HG03558 (cell line): ENCODE results near the gene TTC23.

Experiments
- ATAC-seq: cut with Tn5 transposase; IDR thresholded peaks from one replicate; pipeline ENCODE4 v1.9.1; 2021; ENCODE audit warnings: moderate number of reproducible peaks; ENCODE audit not compliant: unreplicated experiment; ENCODE audit errors: extremely low read depth

TTC23 gene, protein sequence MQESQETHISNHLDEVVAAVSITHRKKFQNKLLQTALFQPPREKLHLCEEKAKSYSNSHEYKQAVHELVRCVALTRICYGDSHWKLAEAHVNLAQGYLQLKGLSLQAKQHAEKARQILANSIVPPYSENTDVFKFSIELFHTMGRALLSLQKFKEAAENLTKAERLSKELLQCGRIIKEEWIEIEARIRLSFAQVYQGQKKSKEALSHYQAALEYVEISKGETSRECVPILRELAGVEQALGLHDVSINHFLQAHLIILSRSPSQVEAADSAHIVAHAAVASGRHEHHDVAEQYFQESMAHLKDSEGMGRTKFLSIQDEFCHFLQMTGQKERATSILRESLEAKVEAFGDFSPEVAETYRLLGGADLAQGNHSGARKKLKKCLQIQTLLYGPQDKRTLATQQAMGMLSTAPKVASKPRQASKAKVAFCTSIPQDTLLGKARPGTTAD

GRCh38 chr15:99249270-99249841 lies at the start of gene TTC23:
Gene TTC23 (minus strand): TSS chr15:99249581. CDS start chr15:99228712, 20,869 bp downstream.
- ATAC-seq: no peak

- no peak for ATAC-seq
These were observed 47.0 kb upstream of the TTC23 start for GRCh38 chr15:99296386-99296785.

- ATAC-seq: no peak
These were observed 46.5 kb upstream of the TTC23 start for GRCh38 chr15:99295840-99296239.

DNA sequence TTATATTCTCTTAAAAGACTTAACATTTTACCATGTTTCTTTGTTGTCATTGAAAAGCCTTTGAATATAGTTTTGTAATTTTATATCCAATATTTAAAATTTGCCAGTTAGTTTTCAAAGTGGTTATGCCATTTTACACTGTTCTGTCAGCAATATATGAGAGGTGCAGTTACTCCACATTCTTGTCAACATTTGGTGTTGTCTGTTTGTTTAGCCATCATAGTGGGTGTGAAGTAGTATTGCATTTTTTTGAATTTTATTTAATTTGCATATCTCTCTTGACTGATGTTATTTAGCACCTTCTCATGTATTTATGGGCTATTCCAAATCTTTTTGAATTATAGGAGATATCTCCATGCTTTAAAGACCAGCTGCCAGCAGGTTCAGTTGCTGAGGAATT lies 42.3 kb upstream of the TTC23 start:
- no peak for ATAC-seq

DNA sequence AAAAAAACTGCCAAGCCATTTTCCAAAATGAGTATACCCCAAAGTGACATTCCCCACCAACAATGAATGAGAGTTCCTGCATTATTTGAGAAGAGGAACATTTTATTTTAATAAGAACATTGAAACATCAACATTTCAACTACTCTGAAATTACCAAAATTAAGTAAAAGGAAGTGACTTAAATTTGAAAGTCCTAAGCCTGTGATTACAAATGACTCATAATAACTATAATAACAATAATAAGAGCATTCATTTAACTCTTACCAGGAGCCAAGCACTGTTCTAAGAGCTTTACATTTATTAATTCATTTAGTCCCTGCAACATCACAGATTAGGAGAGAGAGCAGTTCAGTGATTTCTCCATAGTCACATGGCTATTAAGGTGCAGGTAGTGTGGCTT lies 34.3 kb upstream of the TTC23 start:
- ATAC-seq: no peak

- no peak for ATAC-seq
These were observed 33.2 kb upstream of the TTC23 start for GRCh38 chr15:99282586-99282985.

DNA sequence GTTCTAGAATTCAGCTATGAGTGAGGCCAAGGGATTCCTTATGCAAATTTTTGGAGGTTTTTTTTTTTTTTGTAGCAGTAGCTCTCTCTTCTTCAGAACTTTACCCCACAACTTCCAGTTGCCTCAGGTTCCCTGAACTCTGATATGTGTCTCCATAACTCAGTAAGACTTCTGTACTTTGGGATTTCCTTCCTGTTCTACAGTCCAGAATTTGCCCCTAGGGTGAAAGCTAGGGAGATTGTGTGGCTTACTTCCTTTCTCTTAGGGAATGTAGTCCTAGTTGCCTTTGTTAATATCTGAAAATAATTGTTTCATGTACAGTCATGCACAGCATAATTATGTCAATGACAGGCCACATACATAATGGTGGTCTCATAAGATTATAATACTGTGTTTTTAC lies 32.7 kb upstream of the TTC23 start:
- no peak for ATAC-seq

DNA sequence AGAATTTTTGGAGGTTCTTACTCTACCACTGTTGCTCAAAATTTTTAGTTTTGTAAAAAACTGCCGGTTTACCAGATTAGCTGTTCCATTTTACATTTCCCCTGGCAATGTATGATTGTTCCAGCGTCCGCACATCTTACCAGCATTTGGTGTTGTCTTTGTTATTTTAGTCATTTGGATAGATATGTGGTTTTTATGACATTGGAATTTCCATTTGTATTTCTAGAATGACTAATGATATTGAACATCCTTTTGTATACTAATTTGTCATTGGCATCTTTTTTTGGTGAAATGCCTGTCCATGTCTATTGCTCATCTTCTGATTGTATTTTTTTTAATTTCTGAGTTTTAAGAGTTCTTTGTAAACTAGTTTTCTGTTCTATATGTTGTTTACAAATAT lies 30.4 kb upstream of the TTC23 start:
- no peak for ATAC-seq

DNA sequence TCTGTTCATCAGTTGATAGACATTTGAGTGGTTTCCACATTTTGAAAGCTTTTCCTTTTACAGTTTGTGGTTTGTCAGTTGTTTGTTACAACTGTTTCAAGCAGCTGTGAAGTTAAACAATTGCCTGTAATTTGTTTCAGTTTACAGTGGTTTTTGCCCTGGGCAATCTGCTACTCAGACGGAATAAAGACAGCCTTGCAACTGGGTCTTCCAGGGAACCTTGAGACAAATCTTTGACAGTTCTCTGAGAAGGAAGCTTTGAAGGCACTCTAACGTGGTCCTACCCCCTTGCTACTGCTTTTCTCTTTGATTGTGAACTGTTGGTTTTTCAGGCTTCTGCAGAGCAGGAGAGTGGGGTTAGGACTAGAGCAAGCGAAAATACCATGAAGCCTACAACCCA lies 29.9 kb upstream of the TTC23 start:
- ATAC-seq: no peak

GRCh38 chr15:99275525-99276128 lies 26.2 kb upstream of the TTC23 start:
- ATAC-seq: no peak

GRCh38 chr15:99275061-99275460 lies 25.7 kb upstream of the TTC23 start:
- no peak for ATAC-seq

GRCh38 chr15:99273801-99274200 lies 24.4 kb upstream of the TTC23 start:
- no peak for ATAC-seq

DNA sequence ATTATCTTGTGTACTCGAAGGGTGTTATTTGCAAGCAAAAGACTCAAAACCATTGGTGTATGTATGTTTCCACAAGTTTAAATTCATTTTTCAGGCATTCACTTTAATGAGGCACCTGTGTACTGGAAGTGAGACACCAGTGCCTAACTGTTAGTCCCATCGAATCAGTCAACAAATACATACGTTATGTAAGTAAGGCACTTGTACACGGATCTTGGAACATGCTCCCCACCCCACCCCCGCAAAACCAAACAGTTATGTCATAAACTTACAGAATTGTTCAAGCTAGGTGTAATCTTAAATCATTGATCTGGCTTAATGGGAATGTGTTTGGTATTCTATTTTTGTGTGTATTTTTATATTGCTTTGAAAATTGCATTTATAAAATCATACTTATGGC lies 19.1 kb upstream of the TTC23 start:
- ATAC-seq: no peak

DNA sequence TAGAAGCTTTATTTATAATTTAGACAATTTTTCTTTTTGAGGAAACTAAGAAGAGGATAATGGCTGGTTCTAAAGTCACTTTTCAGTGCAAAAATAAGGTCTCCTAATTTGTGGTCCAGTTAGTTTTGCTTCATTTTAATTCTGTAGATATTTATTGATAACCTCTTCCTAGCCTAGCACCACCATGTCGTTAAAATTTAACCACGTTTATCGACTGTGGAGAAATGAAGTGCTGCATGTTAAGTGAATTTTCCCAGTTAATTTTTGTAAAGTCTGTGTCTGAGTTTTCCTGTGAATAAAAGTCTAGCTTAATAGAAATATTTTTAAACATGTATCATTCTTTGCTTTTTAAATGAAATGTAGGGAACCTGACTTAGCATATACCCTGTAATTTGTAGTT lies 18.6 kb upstream of the TTC23 start:
- no peak for ATAC-seq

- no peak for ATAC-seq
These were observed 16.2 kb upstream of the TTC23 start for GRCh38 chr15:99265541-99266070.

- no peak for ATAC-seq
These were observed 14.7 kb upstream of the TTC23 start for GRCh38 chr15:99264125-99264524.

GRCh38 chr15:99257107-99257750 lies 7.8 kb upstream of the TTC23 start:
- no peak for ATAC-seq

DNA sequence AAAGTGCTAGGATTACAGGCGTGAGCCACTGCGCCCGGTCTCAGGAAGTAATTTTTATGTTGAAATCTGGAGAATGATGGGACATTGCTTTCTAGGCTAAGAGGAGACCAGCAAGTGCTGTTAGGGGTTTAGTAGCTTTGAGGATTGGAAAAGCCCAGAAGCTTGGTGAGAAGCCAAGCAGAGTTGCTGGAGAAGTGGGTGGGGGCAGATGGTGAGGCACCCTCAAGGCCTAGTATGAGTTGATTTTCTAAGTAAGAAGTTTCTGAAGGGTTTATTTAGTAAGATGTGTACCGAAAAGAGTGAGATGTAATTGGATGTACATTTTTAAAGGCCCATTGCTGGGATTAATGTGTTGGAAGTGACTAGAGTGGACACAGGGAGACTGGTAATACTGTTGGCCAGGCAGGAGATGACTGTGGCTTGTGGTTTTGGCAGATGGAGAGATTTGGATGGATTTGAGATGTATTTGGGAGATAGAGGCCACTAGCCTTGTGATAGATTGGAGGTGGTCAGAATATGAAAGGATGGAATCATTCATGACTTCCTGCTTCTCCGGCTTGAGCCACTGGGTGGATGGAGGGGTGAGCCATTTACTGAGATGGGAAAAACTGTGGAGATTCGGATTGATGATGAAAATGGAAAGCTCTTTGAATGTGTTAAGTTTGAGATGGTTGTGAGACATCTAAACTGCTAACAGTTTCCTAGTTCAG lies 4.2 kb upstream of the TTC23 start:
- ATAC-seq: no peak

DNA sequence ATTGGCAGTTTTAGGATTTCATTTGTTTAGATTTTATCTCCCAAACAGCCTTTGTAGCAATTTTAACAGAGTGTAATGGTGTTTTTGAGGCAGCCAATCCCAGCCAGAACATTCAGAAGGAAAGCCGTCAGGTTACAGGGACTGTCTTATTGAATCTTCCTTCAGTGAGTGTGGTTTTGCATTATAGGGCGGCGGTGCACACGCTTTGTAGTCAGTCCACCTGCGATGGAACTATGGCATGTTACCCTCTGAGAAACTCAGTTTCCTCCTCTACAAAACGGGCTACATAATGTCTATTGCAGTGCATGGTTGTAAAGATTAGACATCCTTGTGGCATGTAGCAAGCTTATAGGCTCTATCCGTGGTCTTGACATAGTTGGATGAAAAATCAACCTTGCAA lies 2.9 kb upstream of the TTC23 start:
- ATAC-seq: no peak
